Choroid plexus epithelial cell (primary cell): Measurements from ENCODE around the gene ATP6V0E1.
A peak's percentile ranks its signal among the peaks of the same experiment; 100 is the strongest.
"Not testable (repeated sequence)": the region's sequence is repeated elsewhere in the genome, so short reads cannot be mapped to it uniquely, and the experiment has no call there.

Experiments
- DNase-seq: peaks from one replicate; pipeline ENCODE4 v3.0.0-alpha.2; 2010; ENCODE audit warnings: low read depth
- H3K4me3 ChIP-seq: 2 replicates; pipeline ENCODE4 v1.5.1; 2011; ENCODE audit warnings: low read depth, mild to moderate bottlenecking, control low read depth, low read length, moderate library complexity
- CTCF ChIP-seq: conservative IDR thresholded peaks from 2 replicates; pipeline ENCODE4 v1.5.1; 2011; ENCODE audit warnings: low read depth, mild to moderate bottlenecking, control low read depth, inconsistent platforms, low read length, moderate library complexity

ATP6V0E1 gene

GRCh38 chr5:173018358-173018757 is 34.8 kb downstream of the ATP6V0E1 start:
- H3K4me3 ChIP-seq, result no peak overlapping the region
- DNase-seq, result no peak
- no peak for TF ChIP-seq CTCF

GRCh38 chr5:173020154-173020581 is 36.6 kb downstream of the ATP6V0E1 start:
- DNase-seq, result no peak
- TF ChIP-seq CTCF, result no peak
- no peak overlapping the region for H3K4me3 ChIP-seq

GRCh38 chr5:173020643-173021042 is 37.1 kb downstream of the ATP6V0E1 start:
- peak; percentile 49 for DNase-seq
- H3K4me3 ChIP-seq, result no peak overlapping the region
- TF ChIP-seq CTCF, result no peak

GRCh38 chr5:173025651-173026050 is 42.1 kb downstream of the ATP6V0E1 start:
- H3K4me3 ChIP-seq, result no peak overlapping the region
- DNase-seq, result no peak
- TF ChIP-seq CTCF, result no peak

GRCh38 chr5:173027905-173028304 is 44.3 kb downstream of the ATP6V0E1 start:
- TF ChIP-seq CTCF, result no peak
- no peak overlapping the region for H3K4me3 ChIP-seq
- no peak for DNase-seq

- H3K4me3 ChIP-seq, result no peak overlapping the region
- DNase-seq, result no peak
- no peak for TF ChIP-seq CTCF
Measured at GRCh38 chr5:173028811-173029327, 45.3 kb downstream of the ATP6V0E1 start.

- no peak for TF ChIP-seq CTCF
- peak; percentile 31 for DNase-seq
Measured at GRCh38 chr5:173029499-173029921, 45.9 kb downstream of the ATP6V0E1 start.

GRCh38 chr5:173032096-173032495 is 48.5 kb downstream of the ATP6V0E1 start:
- not testable (repeated sequence) for H3K4me3 ChIP-seq, DNase-seq

More at GRCh38 chr5:173029499-173029921, 45.9 kb downstream of the ATP6V0E1 start:
- no peak overlapping the region for H3K4me3 ChIP-seq
